HUES48 (cell line): ENCODE results near the gene SERPINA4.
A peak's percentile ranks its signal among the peaks of the same experiment; 100 is the strongest.

Source experiments
- H3K27ac ChIP-seq: one replicate; pipeline ENCODE4 v1.7.0; 2013; ENCODE audit warnings: low read depth, low read length, inconsistent platforms
- H3K27me3 ChIP-seq: 2 replicates; pipeline ENCODE4 v1.6.1; 2013; ENCODE audit warnings: mild to moderate bottlenecking, low read length; ENCODE audit not compliant: control insufficient read depth, insufficient read depth
- H3K36me3 ChIP-seq: 2 replicates; pipeline ENCODE4 v1.6.1; 2013; ENCODE audit warnings: low read length; ENCODE audit not compliant: control insufficient read depth, insufficient read depth
- H3K4me1 ChIP-seq: 2 replicates; pipeline ENCODE4 v1.6.1; 2013; ENCODE audit warnings: mild to moderate bottlenecking, low read length; ENCODE audit not compliant: control insufficient read depth, insufficient read depth
- H3K4me3 ChIP-seq: 2 replicates; pipeline ENCODE4 v1.5.1; 2013; ENCODE audit warnings: mild to moderate bottlenecking, low read depth, low read length
- H3K9ac ChIP-seq: 2 replicates; pipeline ENCODE4 v1.6.1; 2013; ENCODE audit warnings: mild to moderate bottlenecking, low read depth, low read length, moderate library complexity
- H3K9me3 ChIP-seq: 2 replicates; pipeline ENCODE4 v1.6.1; 2013; ENCODE audit warnings: low read length; ENCODE audit not compliant: control insufficient read depth, insufficient read depth

SERPINA4 gene, protein sequence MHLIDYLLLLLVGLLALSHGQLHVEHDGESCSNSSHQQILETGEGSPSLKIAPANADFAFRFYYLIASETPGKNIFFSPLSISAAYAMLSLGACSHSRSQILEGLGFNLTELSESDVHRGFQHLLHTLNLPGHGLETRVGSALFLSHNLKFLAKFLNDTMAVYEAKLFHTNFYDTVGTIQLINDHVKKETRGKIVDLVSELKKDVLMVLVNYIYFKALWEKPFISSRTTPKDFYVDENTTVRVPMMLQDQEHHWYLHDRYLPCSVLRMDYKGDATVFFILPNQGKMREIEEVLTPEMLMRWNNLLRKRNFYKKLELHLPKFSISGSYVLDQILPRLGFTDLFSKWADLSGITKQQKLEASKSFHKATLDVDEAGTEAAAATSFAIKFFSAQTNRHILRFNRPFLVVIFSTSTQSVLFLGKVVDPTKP

DNA sequence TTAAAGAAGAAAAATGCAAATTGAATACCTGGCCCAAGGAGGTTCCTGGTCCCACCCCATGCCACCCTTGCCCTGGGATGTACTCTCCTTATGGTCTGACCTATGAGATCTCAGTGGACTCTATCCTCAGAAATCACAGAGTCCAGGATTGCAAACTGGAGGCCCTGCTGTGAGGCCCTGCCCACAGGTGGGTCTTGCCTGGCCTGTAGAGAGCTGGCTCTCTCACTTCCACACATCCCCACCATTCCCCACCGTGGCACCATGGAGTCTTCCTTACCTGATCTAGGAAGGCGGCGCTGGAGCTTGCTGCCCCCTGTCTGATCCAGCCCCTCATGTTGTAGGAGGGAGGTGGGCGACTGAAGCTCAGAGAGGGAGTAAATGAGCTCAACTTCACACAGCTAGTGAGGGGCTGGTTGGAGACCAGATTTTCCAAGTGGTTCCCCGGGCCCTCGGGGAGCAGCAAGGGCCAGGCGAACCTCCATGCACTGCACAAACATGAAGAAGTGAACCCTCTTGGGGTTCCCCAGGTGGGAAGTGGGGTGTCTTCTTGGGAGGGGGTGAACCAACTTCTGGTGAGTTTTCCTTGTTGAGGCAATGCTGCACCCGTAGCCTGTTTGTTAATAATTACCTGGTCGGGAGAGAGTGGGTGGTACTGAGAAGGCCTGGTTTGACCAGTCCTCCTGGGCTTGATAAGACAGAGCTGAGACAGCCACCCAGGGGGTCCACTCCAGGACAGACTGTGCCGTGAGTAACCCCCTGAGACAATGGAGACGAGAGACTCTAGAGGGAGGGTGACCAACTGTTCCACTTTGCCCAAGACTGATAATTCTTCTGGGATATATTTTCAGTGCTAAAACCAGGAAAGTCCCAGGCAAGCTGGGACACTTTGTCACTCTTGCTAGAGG, at the start of gene SERPINA4:
SERPINA4 (plus strand) TSS at position 692 of the 905 bp plus-strand sequence. CDS start 2,041 bp downstream, outside the sequence.
- H3K4me1 ChIP-seq, result no peaks in the 10 kb centered on the region
- H3K4me3 ChIP-seq, result no peak within 1 kb of the TSS
- no peak within 1 kb of the TSS for H3K9ac ChIP-seq
- no peaks in the 10 kb centered on the region for H3K27me3 ChIP-seq
- no peaks in the 10 kb centered on the region for H3K9me3 ChIP-seq
- no peaks in the 10 kb centered on the region for H3K36me3 ChIP-seq
- H3K27ac ChIP-seq, result no peak within 1 kb of the TSS

DNA sequence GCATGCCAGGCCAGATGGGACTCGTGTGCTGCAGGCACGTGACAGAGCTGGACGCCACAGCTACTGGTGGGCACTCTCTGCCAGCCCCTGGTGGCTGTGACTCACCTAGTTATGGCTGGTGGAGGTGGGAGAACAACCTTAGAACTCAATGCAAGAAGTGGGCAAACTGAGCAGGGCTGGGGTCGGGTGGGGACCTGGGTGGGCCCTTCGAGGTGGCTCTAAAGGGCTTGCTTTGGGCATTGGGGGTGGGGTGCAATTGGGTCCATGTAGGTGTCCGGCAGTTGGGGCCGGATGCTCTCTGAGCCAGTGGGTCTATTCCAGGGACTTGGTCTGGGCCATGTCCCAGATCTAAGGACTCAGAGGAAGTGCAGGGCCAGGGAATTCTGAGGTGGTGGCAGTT, 46.9 kb upstream of the SERPINA4 start:
- no peak overlapping the region for H3K27ac ChIP-seq
- 0 out of 2 replicates have a peak, but pooled peaks cover under 1% of the 10 kb centered on the region for H3K9me3 ChIP-seq
- peaks cover 13% of the 10 kb centered on the region for H3K4me1 ChIP-seq
- no peak overlapping the region for H3K4me3 ChIP-seq
- H3K36me3 ChIP-seq, result no peaks in the 10 kb centered on the region
- no peaks in the 10 kb centered on the region for H3K27me3 ChIP-seq
- no peak overlapping the region for H3K9ac ChIP-seq

DNA sequence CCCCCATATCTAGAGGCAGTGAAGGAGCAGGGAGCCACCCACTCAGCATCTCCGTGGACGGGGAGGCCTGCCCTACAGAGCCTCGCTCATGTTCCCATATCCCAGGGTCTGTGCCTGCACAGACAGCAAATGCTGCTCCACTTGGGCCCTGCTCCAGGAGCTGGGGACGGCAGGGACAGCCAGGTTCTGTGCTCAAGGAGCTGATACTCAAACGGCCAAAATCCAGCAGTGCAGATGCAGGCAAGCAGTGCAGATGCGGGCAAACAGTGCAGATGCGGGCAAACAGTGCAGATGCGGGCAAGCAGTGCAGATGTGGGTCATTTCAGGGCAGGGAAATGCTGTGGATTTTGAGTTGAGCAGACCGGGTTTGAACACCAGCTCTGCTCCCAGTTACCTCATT, 45.8 kb upstream of the SERPINA4 start:
- Histone ChIP-seq H3K9me3 (peaks cover 4% of the 10 kb centered on the region; the same call in 1 of the 2 replicates), H3K9ac (no peak overlapping the region), H3K4me3 (no peak overlapping the region), H3K36me3 (no peaks in the 10 kb centered on the region), H3K27me3 (no peaks in the 10 kb centered on the region), H3K27ac (no peak overlapping the region), H3K4me1 (peaks cover 13% of the 10 kb centered on the region)

DNA sequence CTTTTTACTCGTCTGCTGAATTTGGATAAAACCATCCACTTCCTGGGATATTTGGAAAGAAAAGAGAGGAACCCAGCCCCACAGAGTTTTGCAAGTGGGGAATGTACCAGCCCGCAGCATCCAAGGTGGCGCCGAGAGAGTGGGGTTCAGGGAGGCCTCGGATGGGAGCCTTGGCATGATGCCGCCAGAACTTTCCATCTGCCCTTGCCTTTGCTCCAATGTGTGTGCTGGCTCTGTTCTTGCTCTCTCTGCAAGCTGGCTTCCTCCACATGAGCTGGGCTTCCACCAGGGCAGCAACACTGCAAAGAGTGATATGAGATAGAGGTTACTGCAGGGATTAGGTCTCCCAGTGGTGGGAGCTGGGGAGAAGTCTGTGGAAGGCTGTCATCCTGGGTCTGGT, 45.4 kb upstream of the SERPINA4 start:
- peaks cover 13% of the 10 kb centered on the region for H3K4me1 ChIP-seq
- no peak overlapping the region for H3K27ac ChIP-seq
- no peaks in the 10 kb centered on the region for H3K36me3 ChIP-seq
- peaks cover 4% of the 10 kb centered on the region; the same call in 1 of the 2 replicates for H3K9me3 ChIP-seq
- no peaks in the 10 kb centered on the region for H3K27me3 ChIP-seq
- no peak overlapping the region for H3K4me3 ChIP-seq
- H3K9ac ChIP-seq, result no peak overlapping the region

DNA sequence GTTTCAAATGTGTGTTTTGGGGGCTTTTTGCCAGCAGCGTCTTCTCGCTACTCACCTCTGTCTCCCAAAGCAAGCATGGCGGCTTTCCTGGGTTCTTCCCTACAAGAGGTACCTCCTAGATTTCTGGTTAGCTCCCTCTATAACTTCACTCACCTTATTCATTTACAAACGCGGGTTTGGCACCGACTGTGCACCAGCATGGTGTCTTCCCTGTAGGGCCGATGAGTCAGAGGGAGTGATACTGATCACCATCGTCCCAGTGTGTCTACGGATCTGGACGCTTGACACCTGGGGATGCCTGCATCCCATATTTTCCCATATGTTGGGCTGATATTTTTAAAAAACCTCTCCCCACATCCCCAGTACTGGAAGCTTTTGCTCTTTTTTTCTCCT, 44.0 kb upstream of the SERPINA4 start:
- no peaks in the 10 kb centered on the region for H3K36me3 ChIP-seq
- no peaks in the 10 kb centered on the region for H3K27me3 ChIP-seq
- H3K4me3 ChIP-seq, result no peak overlapping the region
- H3K27ac ChIP-seq, result peak overlapping the region; percentile 69
- H3K4me1 ChIP-seq, result peaks cover 13% of the 10 kb centered on the region
- peaks cover 4% of the 10 kb centered on the region; the same call in 1 of the 2 replicates for H3K9me3 ChIP-seq
- H3K9ac ChIP-seq, result no peak overlapping the region

DNA sequence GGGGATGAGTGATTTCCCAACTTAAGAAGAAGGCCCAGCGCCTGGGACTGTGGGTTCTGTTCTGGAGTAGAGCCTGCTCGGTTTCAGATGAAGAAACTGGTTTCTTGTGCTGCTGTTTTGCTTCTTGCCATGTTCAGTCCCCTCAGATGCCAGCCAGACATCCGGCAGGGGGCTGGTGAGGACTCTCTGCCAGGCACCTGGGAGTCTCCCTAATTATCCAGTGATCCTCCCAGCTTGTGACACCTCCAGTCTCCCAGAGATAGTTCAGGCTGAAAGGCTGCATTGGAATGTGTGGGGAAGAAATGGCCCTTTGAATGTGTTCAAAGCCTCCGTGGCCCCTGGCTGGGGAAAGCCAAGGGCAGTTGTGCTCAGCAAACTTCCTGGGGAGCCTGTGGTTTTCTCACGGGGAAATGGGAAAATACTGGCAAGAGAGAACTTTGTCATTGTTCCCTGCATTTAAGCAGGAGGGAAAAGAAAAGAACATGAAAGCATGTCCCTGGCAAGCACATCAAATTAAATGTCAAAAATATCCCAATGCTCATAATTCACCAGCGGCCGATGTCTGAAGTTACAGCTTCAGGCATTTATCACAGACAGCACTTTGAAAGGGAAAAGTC, 43.5 kb upstream of the SERPINA4 start:
- Histone ChIP-seq H3K9me3 (peaks cover 4% of the 10 kb centered on the region; the same call in 1 of the 2 replicates), H3K27ac (peak overlapping the region; percentile 69), H3K36me3 (no peaks in the 10 kb centered on the region), H3K9ac (no peak overlapping the region), H3K27me3 (no peaks in the 10 kb centered on the region), H3K4me3 (no peak overlapping the region), H3K4me1 (peaks cover 13% of the 10 kb centered on the region)

DNA sequence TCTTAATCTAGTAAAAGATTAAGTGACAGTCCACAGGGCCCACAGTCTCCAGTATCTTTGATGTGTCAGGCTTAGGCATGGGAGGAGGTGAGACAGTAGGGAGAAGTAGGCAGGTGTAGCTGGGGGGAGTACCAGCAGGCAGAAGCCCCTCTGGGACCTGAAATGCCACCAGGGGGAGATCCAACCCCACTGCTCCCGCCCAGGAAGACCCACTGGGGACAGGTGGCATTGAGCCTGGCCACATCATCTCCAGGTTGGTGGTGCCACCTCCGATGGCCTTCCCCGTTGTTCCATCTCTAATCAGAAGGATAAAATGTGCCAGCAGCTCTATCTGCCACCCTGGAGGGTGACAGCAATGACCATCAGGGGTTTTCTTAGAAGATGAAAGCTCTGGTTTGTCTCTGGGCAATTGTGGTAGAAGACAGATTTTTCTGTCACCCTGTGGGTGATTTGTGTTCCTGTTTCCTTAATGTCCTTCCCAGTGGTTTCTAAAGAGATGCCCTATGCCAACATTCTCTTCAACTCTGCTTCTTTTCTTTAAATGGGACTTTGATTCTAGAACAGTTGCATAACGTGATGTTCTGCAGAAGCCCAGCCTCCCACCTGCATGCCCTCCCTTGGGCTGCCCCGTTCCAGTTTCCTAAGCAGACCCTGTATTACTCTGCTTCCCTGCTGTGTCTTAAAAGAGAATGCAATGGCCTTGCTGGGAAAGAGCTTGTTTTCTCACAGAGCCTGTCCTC, 39.7 kb upstream of the SERPINA4 start:
- Histone ChIP-seq H3K9ac (no peak overlapping the region), H3K4me1 (peaks cover 13% of the 10 kb centered on the region), H3K27me3 (no peaks in the 10 kb centered on the region), H3K9me3 (peaks cover 4% of the 10 kb centered on the region; the same call in 1 of the 2 replicates), H3K4me3 (no peak overlapping the region), H3K27ac (no peak overlapping the region), H3K36me3 (no peaks in the 10 kb centered on the region)

DNA sequence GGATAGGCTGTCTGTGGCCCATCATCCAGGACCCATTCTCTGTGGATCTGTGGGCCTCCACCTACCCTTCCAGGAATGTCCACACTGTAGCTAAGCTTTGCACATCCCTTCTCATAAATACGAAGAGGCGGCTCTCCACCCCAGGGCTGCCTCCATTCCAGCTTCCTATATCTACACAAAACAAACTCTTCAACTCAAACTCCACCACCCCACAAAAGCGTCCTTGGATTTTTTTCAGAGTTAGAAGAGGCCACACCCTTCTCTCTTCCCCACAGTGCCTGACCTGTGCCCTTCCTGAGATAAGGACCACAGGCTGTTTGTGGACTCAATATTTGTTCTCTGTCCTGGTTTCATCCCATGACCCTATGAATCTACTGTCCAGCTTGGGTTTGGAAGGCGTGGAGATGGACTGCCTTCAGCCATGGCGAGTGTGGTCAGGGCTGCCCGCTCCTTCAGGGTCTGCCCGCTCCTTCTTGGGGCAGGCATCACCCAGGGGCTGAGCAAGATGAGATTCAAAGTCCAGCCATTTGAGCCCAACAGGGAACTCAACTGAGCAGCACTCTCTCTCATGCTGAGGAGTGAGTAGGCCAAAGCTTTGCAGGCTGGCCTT, 39.0 kb upstream of the SERPINA4 start:
- H3K27ac ChIP-seq, result no peak overlapping the region
- H3K27me3 ChIP-seq, result no peaks in the 10 kb centered on the region
- H3K4me1 ChIP-seq, result peaks cover 13% of the 10 kb centered on the region
- H3K36me3 ChIP-seq, result no peaks in the 10 kb centered on the region
- no peak overlapping the region for H3K9ac ChIP-seq
- peaks cover 4% of the 10 kb centered on the region; the same call in 1 of the 2 replicates for H3K9me3 ChIP-seq
- no peak overlapping the region for H3K4me3 ChIP-seq

DNA sequence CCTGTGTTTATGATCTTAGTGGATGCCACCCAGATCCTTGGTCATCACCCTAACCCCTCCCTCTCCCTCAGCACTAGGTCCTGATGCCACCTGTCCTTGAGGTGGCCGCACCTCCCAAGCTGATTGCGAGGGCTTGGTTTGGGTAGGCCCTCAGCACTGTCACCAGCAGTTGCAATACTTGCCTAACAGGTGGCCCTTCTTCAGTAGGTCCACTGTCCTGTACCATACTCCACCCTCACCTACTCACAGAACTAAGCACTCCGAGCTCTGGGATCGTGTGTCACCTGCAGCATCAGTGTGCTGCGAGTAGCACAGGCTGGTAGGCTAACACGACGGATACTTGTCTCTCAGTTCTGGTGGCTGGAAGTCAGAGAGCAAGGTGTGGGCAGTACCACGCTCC, 38.0 kb upstream of the SERPINA4 start:
- no peaks in the 10 kb centered on the region for H3K27me3 ChIP-seq
- no peaks in the 10 kb centered on the region for H3K36me3 ChIP-seq
- H3K9ac ChIP-seq, result no peak overlapping the region
- H3K4me1 ChIP-seq, result peaks cover 5% of the 10 kb centered on the region
- no peak overlapping the region for H3K27ac ChIP-seq
- H3K4me3 ChIP-seq, result no peak overlapping the region
- H3K9me3 ChIP-seq, result peaks cover 4% of the 10 kb centered on the region; the same call in 1 of the 2 replicates

DNA sequence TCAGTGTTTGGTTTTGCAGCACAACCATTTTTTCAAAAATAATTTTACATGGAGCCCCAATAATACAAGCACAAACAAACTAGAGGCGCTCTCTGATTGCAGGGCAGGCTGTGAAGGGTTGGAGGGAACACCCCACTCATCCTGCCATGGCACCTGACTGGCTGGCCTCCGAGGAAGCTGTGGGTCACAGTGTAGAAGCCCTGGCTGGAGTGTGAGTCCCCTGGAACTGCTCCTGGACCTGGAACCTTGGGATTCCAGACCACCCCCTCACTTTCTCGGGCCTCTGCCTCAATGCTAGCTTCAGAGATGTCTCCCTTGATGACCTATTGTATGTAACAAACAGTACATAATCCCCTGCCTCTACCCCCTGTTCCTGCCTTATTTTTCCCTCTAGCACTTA, 37.1 kb upstream of the SERPINA4 start:
- H3K9me3 ChIP-seq, result peaks cover 4% of the 10 kb centered on the region; the same call in 1 of the 2 replicates
- H3K9ac ChIP-seq, result no peak overlapping the region
- H3K4me3 ChIP-seq, result no peak overlapping the region
- no peak overlapping the region for H3K27ac ChIP-seq
- no peaks in the 10 kb centered on the region for H3K36me3 ChIP-seq
- H3K27me3 ChIP-seq, result no peaks in the 10 kb centered on the region
- no peaks in the 10 kb centered on the region for H3K4me1 ChIP-seq
